Sigmoid colon (tissue), 7 donors: ENCODE measurements around the gene SMYD3. TPM values are rescaled to one million over a fixed set of nuclear protein-coding genes. Genes with fewer than 3 reads are reported as not detected.

Experiments used
- DNase-seq: peaks from one replicate; pipeline ENCODE4 v3.0.0-alpha.2; 2019
- H3K27ac ChIP-seq, 4 donors: fragments of 200-600 bp; sonication (generic); one replicate each; pipeline ENCODE4 v1.5.1; 2016 to 2019; ENCODE audit warnings: mild to moderate bottlenecking in 1 of 4
- H3K27me3 ChIP-seq, 3 donors: fragments of 200-600 bp; sonication (generic); one replicate each; pipeline ENCODE4 v1.5.1; 2019; ENCODE audit warnings: mild to moderate bottlenecking in 1 of 3
- H3K36me3 ChIP-seq, 4 donors: fragments of 200-600 bp; sonication (generic); one replicate each; pipeline ENCODE4 v1.5.1; 2016 to 2019
- H3K4me1 ChIP-seq, 4 donors: fragments of 200-600 bp; sonication (generic); one replicate each; pipeline ENCODE4 v1.5.1; 2017 to 2019
- H3K4me3 ChIP-seq, 4 donors: fragments of 200-600 bp; sonication (generic); one replicate each; pipeline ENCODE4 v1.5.1; 2017 to 2019; ENCODE audit warnings: mild to moderate bottlenecking in 2 of 4, moderate library complexity in 1 of 4
- H3K9me3 ChIP-seq, 4 donors: fragments of 200-600 bp in 3 of 4; sonication (generic) in 3 of 4; one replicate each; pipeline versions ENCODE4 v1.5.1 to v1.6.1; 2013 to 2019
- EP300 ChIP-seq, 4 donors: sonication (generic); formaldehyde crosslinking; IDR thresholded peaks; one replicate each; pipeline ENCODE4 v1.6.1; 2017; ENCODE audit warnings: antibody characterized with exemption in 4 of 4
- POLR2A ChIP-seq, 2 donors: fragments of 450-650 bp; IDR thresholded peaks; one replicate each; pipeline ENCODE4 v1.6.1; 2016; ENCODE audit warnings: antibody characterized with exemption in 2 of 2, mild to moderate bottlenecking in 2 of 2, moderate library complexity in 2 of 2
- POLR2AphosphoS5 ChIP-seq, 4 donors: sonication (generic); formaldehyde crosslinking; IDR thresholded peaks; one replicate each; pipeline ENCODE4 v1.6.1; 2017; ENCODE audit warnings: antibody characterized with exemption in 4 of 4
- WGBS, 2 donors: extraction: QIAGEN DNeasy Blood & Tissue Kit; methylation state at CpG; one replicate each; pipeline ENCODE4 v1.1.7; 2013; 5-methylcytosine and 5-hydroxymethylcytosine counted together
- intact Hi-C: fragments of 100-400 bp; cut with DNase I; formaldehyde crosslinking; loops from one replicate; pipeline ENCODE4 v1.15.1; 2023
- polyA plus RNA-seq, 3 donors: library from polyadenylated mRNA; stranded (reverse); fragments of 200-250 nt; gene quantifications; one replicate each; pipeline ENCODE4 v1.2.3, GENCODE V29; 2013
- total RNA-seq, 4 donors: library from RNA; depleted of rRNA; stranded (reverse); fragments of >200 nt; gene quantifications; one replicate each; pipeline ENCODE4 v1.1.0, GENCODE V29; 2016
- TF ChIP-seq, protein P1 (sequence below), 4 experiments: fragments of 450-650 bp in 3 of 4; fragments of 200-600 bp in 1 of 4; IDR thresholded peaks; one replicate each; pipeline ENCODE4 v1.5.1; 2016 to 2019; ENCODE audit warnings: antibody characterized with exemption in 4 of 4, mild to moderate bottlenecking in 3 of 4, moderate library complexity in 2 of 4
- donor health status: healthy with polysubstance abuse.
- donor health status: Bipolar disorder and iron deficiency.
- donor health status: healthy.

Gene SMYD3
- total and polyA plus RNA-seq, 7 donors: 8.7 to 23.8 (median 17.1) TPM

DNA sequence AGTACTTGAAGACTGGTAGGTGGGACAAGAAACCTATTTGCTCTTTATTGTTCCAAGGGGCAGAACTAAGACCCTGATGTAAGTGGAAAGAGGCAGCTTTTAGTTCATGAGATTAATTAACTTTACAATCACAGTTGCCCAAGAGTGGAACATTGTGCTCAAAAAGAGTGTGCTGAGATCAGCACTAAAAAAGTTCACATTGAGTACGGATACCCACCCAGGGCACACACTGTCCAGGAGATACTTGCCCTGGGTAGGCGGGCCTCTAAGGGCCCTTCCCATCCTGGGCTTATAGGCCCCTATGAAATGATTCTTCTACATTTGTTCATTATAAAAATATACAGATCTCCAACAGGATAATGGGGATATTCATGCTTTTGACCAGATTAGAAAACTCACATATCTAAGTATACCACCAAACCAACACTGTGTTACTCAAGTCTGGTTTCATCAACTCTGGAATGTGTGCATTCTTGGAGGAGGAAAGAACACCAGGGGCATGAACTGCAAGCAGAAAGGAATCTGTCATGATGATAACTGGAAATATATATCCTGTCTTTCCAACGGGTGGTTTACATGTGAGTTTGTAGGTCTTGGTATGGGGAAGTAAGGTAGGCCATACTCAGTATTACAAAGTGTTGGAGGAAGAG is 626.2 kb downstream of the SMYD3 start:
- no peak overlapping the region for H3K4me3 ChIP-seq
- no peak for DNase-seq
- no peak overlapping the region for H3K27ac ChIP-seq
- peaks cover 0 to 5% (median 2%) of the 10 kb centered on the region in 4 donors for H3K4me1 ChIP-seq
- no peaks in the 10 kb centered on the region for H3K9me3 ChIP-seq
- TF ChIP-seq, protein P1, sequence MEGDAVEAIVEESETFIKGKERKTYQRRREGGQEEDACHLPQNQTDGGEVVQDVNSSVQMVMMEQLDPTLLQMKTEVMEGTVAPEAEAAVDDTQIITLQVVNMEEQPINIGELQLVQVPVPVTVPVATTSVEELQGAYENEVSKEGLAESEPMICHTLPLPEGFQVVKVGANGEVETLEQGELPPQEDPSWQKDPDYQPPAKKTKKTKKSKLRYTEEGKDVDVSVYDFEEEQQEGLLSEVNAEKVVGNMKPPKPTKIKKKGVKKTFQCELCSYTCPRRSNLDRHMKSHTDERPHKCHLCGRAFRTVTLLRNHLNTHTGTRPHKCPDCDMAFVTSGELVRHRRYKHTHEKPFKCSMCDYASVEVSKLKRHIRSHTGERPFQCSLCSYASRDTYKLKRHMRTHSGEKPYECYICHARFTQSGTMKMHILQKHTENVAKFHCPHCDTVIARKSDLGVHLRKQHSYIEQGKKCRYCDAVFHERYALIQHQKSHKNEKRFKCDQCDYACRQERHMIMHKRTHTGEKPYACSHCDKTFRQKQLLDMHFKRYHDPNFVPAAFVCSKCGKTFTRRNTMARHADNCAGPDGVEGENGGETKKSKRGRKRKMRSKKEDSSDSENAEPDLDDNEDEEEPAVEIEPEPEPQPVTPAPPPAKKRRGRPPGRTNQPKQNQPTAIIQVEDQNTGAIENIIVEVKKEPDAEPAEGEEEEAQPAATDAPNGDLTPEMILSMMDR (IDR thresholded peaks at IDR 0.05): no peak
- TF ChIP-seq POLR2AphosphoS5 (IDR thresholded peaks at IDR 0.05) (no peak), POLR2A (IDR thresholded peaks at IDR 0.05) (no peak), EP300 (IDR thresholded peaks at IDR 0.05) (no peak)
- intact Hi-C loops: no loop called here
- H3K27me3 ChIP-seq: no peaks in the 10 kb centered on the region
- 85 to 94% methylated on average over 3 of the region's 3 CpGs for WGBS, 2 donors
- H3K36me3 ChIP-seq: no peaks in the 10 kb centered on the region

DNA sequence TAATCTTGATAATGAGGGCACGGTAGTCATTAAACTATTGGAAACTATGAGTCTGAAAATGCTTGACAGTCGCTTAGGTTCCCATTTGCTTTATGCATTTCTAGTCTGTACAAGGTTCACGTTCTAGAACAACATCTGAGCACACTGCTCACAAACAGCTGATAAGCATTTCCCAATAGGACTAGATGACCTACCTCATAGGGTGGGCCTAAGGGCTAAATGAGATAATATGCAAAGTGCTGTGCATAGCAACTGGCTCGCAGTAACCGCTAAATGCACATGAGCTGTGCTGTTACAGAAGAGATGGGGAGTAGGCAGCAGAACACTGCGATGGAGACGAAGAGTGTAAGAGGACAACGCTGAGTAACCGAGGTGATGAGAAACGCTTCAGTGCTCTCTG is 628.0 kb downstream of the SMYD3 start:
- intact Hi-C loops: no loop called here

DNA sequence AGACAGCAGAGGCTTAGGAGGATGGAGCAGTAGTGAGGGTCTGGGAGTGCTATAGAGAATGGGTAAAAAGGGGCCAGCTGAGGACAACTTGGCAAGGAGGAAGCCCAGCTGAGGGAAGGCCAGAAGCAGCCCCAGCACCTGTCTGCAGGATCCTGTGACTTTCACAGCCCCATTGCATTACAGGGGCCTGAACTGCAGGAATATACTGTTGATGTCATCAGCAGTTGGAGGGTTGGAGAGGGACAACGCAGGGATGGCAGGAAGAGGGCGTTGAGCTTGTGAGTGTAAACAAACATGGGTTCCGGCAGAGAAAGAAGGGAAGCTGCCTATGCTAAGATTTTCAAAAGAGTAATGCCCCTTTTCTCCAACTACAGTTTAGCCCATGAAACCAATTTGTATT is 628.5 kb downstream of the SMYD3 start:
- intact Hi-C loops: no loop called here
- TF ChIP-seq EP300 (IDR thresholded peaks at IDR 0.05) (no peak), POLR2A (IDR thresholded peaks at IDR 0.05) (no peak), POLR2AphosphoS5 (IDR thresholded peaks at IDR 0.05) (no peak)
- TF ChIP-seq, protein P1 (IDR thresholded peaks at IDR 0.05): no peak
- no peak overlapping the region for H3K27ac ChIP-seq
- no peaks in the 10 kb centered on the region for H3K9me3 ChIP-seq
- no peak overlapping the region for H3K4me3 ChIP-seq
- H3K27me3 ChIP-seq: no peaks in the 10 kb centered on the region
- H3K4me1 ChIP-seq: peaks cover 0 to 28% (median 24%) of the 10 kb centered on the region in 4 donors
- no peaks in the 10 kb centered on the region for H3K36me3 ChIP-seq
- DNase-seq: no peak
- 81 to 83% methylated on average over 3 of the region's 3 CpGs for WGBS, 2 donors

More for the DNA sequence above, 628.0 kb downstream of the SMYD3 start:
- Histone ChIP-seq H3K9me3 (no peaks in the 10 kb centered on the region), H3K36me3 (no peaks in the 10 kb centered on the region), H3K4me1 (peaks cover 0 to 22% (median 19%) of the 10 kb centered on the region in 4 donors), H3K27ac (no peak overlapping the region), H3K27me3 (no peaks in the 10 kb centered on the region), H3K4me3 (no peak overlapping the region)
- TF ChIP-seq POLR2AphosphoS5 (IDR thresholded peaks at IDR 0.05) (no peak), POLR2A (IDR thresholded peaks at IDR 0.05) (no peak), EP300 (IDR thresholded peaks at IDR 0.05) (no peak)
- DNase-seq: no peak
- 93 to 96% methylated on average over 10 of the region's 10 CpGs for WGBS, 2 donors

DNA sequence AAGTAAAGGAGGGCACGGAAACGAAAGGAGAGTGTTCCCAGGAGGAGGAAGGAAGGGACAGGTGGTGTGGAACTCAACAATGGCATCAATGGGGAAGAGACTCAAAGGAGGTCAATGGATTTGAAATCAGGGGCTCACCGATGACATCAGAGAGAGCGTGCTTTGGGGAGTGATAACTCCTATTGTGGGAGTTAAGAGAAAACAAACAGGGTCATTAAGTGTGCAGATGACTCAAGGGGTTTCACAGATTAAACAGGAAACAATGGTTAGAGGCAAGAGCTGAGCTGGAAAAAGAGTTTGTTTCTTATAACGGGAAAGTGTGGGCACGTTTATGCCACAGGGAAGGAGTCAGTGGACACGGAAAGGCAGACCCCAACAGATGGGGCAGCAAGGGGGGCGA is 629.1 kb downstream of the SMYD3 start:
- H3K27ac ChIP-seq: no peak overlapping the region
- DNase-seq: no peak
- H3K4me1 ChIP-seq: peaks cover 0 to 31% (median 29%) of the 10 kb centered on the region in 4 donors
- H3K9me3 ChIP-seq: no peaks in the 10 kb centered on the region
- H3K4me3 ChIP-seq: no peak overlapping the region
- H3K27me3 ChIP-seq: no peaks in the 10 kb centered on the region
- H3K36me3 ChIP-seq: no peaks in the 10 kb centered on the region
- intact Hi-C loops: no loop called here
- no peak for TF ChIP-seq EP300 (IDR thresholded peaks at IDR 0.05)
- no peak for TF ChIP-seq POLR2AphosphoS5 (IDR thresholded peaks at IDR 0.05)
- TF ChIP-seq, protein P1 (IDR thresholded peaks at IDR 0.05): no peak
- no peak for TF ChIP-seq POLR2A (IDR thresholded peaks at IDR 0.05)
- WGBS, 2 donors: 81 to 83% methylated on average over 8 of the region's 8 CpGs

GRCh38 chr1:245876586-245876985 is 630.5 kb downstream of the SMYD3 start:
- H3K4me3 ChIP-seq: no peak overlapping the region
- peaks cover 0 to 38% (median 29%) of the 10 kb centered on the region in 4 donors for H3K4me1 ChIP-seq
- no peak for DNase-seq
- 75 to 88% methylated on average over 5 of the region's 5 CpGs for WGBS, 2 donors
- no peak overlapping the region for H3K27ac ChIP-seq
- intact Hi-C loops: no loop called here
- TF ChIP-seq EP300 (IDR thresholded peaks at IDR 0.05): no peak
- TF ChIP-seq, protein P1 (IDR thresholded peaks at IDR 0.05): no peak
- no peak for TF ChIP-seq POLR2A (IDR thresholded peaks at IDR 0.05)
- TF ChIP-seq POLR2AphosphoS5 (IDR thresholded peaks at IDR 0.05): no peak
- H3K36me3 ChIP-seq: no peaks in the 10 kb centered on the region
- no peaks in the 10 kb centered on the region for H3K9me3 ChIP-seq
- H3K27me3 ChIP-seq: no peaks in the 10 kb centered on the region
